NCI-H526 treated with DMSO at 0.1 percent for 48 hours (cell line): ENCODE measurements around the gene PBX4.

Source experiments
- DNase-seq: peaks from one replicate; lab custom pipeline; 2025; lab: John Stamatoyannopoulos, UW

Gene PBX4

DNA sequence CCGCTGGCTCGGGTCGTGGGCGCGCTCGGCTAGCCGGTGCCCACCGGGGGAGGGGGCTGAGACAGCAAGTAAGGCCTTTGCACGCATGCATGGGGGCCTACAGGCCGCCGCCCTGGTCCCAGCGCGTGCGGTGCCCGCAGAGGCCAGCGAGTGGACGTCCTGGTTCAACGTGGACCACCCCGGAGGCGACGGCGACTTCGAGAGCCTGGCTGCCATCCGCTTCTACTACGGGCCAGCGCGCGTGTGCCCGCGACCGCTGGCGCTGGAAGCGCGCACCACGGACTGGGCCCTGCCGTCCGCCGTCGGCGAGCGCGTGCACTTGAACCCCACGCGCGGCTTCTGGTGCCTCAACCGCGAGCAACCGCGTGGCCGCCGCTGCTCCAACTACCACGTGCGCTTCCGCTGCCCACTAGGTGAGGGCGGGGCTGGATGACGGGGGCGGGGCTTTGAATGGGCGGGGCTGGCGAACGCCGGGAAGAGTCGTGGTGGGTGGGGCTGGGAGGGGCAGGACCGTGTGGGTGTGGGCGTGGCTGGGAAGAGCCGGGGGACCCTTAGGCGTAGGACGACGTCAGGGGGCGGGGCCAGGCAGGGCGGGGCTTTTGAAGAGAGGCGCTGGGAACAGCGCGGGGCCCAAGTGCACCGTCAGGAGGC lies 78.3 kb downstream of the PBX4 start:
- DNase-seq, result peak; percentile 59

DNA sequence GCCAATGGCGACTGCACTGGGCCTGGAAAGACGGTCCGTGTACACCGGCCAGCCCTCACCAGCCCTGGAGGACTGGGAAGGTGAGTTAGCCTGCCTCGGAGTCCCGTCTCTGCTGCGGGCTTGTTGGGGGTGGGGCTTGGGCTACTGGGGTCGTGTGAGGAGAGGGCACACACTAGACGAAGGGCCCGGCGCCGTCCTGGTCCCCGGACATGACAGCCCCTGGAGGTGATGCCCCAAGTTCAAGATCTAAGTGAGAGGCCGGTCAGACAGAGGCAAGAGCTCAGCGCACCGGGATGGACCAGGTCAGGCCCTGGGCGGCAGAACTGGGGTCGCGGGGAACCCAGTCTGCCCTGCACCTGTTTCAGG lies 78.8 kb downstream of the PBX4 start:
- no peak for DNase-seq

DNA sequence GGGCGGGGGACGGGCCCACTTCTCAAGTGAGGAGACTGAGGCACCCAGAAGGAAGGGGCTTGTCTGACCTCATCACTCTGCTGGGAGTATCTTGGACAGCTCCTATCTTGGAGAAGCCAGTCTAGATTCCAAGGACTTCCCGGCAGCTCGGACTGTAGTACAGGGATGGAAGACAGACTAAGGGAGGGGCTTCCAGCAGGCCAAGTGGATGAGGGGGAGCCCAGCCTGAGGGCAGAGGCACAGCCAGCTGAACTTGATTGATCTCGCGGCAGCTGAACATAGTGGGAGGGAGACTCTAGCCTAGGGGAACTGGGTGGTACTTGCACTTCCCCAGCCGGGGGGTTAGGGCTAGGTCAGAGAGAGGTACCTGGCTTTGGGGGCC lies 79.7 kb downstream of the PBX4 start:
- no peak for DNase-seq

DNA sequence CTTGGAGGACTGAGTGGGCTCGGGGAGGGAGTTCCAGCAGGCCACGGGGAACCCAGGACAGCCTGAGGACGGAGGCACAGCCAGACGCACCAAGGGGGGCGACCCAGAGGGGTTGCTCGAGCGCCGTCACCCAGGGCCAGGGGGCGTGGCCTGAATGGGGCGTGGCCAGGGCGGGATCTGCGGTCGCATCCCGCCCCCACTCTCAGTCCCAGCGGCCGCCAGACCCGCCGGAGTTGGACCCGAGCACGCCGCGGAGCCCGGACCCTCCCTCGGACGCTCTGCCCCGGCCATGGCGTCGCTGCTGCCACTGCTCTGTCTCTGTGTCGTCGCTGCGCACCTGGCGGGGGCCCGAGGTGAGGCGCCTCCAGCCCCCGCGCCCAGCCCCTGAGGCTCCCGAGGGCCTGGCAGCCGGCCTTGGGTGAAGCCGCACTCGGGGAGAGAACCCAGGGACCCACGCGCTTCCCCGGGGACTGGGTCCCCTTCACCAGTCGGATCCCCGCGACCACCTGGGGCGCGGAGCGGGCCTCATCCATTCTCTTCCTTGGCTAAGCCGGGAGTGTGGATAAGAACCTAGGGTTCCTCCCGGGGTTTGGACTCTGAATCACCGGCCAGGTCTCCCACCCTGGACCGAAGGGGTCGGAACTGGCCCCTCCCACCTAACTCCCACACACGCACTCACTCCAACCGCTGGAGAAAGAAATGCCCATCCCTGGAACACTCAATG lies 80.3 kb downstream of the PBX4 start, which contains the start of gene CILP2:
Gene CILP2, plus strand, starts transcription at position 205 of the 724 bp plus-strand sequence. Its CDS starts 85 bp downstream, at position 290.
- DNase-seq, result no peak

DNA sequence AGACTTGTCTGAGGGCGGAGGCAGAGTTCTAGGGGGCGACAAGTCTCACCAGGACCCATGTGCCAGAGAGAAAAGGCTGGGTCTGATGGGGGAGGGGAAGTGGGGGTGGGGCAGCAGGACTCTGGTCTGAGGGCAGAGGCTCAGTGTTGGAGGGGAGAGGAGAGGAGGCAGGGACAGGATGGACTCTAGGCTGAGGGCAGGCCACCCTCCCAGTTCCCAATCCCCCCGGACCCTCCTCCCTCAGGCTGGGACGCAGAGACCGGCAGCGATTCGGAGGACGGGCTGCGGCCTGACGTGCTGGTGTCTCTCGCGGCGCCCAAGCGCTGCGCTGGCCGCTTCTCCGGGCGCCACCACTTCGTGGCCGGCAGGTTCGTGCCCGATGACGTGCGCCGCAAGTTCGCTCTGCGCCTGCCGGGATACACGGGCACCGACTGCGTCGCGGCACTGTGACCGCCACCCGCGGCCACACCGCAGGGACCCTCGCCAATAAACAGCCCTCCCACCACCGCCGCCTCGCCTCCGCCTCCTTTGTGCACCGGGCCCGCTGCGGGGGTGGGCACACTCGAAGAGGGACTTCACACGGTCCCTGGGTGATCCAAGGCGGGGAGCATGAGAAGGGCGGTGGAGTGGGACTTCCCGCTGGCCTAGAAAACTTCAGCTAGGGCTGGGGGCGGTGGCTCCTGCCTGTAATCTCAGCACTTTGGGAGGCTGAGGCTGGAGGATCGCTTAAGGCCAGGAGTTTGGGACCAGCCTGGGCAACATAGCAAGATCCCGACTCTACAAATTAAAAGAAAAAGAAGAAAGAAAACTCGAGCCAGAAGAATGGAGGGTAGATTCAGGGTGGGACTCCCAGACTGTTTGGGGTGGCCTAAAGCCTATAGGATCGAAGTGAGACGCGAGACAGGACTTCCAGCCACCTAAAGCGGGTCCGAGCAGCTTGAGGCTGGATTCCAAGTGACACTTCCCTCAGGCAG lies 81.1 kb downstream of the PBX4 start:
- DNase-seq, result no peak

DNA sequence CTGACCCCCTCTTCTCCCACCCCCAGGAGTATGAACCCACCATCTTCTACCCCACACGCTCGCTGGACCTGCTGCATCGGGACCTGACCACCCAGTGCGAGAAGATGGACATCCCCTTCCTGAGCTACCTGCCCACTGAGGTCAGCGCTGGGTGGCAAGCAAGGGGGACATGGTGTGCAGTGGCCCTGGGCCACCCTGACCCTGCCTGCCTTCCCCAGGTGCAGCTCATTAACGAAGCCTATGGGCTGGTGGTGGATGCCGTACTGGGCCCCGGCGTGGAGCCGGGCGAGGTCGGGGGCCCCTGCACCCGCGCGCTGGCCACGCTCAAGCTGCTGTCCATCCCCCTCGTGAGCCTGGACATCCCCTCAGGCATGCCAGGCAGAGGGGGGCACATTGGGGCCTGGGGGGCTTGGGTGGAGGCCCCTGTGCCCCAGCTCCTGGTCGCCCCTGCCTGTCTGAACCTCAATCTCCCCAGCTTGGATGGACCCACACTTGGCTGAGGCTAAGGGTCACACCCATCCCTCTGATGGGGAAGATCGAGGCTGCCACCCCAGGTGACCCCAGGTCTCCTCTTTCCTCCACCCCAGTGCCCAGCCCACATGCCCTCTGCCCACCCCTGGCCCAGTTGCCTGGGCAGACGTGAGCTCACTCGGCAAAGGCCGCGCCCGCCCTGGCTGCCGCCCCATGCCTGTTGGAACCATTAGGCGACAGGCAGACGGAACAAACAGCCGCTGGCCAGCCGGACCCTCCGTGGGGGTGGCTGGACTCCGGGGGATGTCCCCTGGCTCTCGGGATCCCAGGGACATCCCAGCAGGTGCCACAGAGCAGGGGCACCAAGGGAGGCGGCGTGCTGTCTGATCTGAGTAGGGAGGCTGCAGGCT lies 82.9 kb downstream of the PBX4 start:
- DNase-seq, result no peak

DNA sequence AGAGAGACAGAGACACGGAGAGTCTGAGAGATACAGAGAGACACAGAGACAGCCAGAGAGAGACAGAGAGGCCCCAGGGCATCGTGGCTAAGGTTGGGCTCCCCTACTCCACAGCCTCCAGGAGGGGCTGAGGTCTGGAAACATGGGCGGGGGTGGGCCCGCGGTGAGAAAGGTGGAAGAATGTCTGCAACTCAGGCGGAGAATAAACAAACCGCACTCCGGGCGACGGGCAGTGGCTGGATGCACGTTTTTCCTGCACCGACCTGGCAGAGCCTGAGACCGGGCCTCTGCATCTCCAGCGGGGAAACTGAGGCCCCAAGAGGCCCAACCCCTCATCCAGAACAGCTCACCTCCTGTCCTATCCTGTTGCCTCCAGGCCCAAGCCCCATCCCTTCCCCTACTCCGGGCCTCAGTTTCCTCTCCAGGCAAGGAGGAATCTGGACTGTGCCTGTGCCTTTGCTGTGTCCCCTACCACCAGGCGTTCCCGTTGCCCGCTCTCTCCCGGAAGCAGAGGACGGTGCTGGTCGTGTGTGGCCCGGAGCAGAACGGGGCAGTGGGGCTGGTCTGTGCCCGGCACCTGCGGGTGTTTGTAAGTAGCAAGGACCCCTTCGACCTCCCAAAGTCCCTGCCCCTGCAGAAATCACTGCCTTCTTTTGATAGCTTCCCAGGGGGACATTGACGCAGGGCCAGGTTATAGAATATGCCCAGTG lies 83.8 kb downstream of the PBX4 start:
- DNase-seq, result no peak

DNA sequence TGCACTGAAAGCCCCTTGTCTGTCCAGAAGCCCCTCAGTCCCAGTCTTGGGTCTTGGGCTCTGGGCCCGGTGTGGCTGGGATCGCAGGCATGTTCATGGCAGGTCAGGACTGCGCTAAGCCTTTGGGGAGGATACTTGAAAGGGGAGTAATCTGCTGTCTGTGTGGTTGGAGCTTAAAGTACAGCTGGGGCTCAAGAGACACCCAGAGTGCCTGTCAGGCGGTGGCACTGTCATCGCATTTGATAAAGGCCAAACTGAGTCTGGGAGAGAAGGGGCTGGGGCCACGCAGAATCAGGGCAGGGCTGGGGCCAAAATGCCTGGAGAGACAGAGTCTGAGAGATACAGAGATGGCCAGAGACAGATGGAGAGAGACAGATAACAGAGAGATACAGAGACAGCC lies 84.6 kb downstream of the PBX4 start:
- DNase-seq, result no peak

DNA sequence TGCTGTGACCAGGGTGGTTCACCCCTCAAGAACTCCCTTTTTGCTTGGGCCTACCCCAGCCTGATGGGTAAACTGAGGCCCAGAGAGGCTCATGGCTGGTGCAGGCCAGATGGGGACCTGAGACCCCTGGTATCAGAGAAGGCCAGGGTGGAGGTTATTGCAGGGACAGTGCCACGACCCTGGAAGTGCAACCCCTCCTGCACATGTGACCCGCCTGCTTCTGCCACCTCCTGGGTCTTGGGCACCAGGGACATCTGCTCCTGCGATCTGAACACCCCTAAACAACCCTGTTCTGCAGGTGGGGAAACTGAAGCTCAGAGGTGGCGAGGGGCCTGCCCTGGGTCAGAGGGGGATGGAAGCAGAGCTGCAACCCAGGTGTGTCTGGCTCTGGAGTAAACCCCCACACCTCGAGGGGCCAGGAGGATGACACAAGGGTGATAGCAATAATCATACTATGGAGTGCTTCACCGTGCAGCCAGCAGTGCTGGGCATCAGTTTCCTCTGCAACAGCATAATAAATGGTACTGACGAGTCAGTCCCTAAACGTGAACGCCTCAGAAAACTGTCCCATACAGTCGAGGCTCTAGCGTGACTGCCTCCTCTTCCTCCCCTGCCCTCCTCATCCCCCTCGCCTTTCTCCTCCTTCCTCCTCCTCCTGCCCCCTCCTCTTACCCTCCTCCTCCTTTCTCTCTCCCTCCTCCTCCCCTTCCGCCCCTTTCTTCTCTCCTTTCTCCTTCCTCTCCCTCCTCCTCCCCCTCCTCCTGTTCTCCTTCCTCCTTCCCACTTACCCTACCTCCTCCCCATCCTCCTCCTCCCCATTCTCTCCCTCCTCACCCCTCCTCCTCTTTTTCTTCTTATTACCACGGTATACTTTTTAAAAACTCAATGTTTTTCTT lies 85.4 kb downstream of the PBX4 start:
- DNase-seq, result no peak

DNA sequence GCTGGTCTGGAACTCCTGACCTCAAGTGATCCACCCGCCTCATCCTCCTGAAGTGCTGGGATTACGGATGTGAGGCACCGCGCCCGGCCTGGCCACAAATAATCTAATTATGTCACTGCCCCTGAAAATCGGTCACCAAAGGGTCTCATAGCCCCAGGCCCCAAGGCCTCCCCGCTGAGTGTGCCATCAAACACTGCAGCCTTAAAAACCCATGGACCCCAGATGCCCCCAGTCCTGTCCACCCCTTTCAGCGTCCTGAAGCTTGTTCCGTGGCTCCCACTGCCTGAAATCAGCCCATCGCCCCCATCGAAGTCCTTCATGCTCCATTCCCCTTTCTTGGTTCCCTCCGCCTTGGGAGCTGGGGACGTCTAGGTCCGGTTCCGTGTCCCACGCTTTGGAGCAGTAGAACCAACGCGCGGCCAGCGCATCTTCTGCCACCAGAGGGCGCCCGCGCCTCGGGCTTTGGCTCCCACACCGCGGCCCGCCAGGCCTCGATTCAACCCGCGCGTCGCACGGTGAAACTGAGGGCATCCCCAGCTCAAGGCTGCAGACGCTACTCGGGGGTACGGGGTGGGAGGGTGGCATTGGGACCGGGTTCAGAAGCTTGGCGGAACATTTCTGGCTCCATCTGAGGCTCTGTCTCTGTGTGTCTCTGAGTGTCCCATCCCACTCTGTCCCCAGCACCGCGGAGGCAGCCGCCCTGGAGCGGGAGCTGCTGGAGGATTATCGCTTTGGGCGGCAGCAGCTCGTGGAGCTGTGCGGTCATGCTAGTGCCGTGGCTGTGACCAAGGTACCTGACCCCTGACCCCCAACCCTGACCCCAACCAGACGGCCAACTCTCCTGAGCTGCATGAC lies 86.3 kb downstream of the PBX4 start:
- no peak for DNase-seq

DNA sequence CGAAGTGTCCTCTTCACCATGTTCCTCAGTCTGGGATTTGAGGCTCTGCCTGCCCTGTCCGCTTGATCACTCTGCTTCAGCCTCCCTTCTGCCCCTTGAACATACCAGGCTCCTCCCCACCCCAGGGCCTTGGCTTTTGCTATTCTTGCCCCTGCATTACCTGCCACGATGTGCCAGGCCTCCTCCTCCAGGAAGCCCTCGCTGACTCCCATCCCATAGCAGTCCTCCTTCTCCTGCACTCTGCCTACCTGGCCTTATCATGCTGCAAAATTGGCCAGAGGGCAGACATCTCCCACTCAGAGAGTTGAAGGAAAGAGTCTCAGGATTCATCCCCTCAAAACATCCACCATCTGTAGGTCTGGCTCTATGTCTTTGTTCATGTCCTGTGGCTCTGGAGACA lies 87.6 kb downstream of the PBX4 start:
- no peak for DNase-seq

DNA sequence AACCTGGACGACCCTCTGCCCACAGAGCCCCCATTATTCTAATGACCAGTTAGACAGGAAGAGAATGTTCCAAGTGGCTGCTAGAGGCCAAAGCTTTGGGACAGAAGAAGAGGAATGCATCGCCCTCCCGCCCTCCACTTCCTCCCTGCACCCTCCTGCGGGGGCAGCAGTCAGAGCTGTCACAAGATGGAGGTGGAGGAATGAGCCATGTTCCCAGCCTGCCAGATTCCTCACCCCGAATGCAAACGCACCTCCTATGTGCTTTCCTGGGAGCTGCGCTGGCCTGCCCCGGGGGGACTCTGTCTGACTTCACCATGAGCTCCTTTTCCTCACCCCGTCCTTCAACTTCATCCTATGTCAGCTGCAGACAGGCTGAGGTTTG lies 88.1 kb downstream of the PBX4 start:
- DNase-seq, result no peak

DNA sequence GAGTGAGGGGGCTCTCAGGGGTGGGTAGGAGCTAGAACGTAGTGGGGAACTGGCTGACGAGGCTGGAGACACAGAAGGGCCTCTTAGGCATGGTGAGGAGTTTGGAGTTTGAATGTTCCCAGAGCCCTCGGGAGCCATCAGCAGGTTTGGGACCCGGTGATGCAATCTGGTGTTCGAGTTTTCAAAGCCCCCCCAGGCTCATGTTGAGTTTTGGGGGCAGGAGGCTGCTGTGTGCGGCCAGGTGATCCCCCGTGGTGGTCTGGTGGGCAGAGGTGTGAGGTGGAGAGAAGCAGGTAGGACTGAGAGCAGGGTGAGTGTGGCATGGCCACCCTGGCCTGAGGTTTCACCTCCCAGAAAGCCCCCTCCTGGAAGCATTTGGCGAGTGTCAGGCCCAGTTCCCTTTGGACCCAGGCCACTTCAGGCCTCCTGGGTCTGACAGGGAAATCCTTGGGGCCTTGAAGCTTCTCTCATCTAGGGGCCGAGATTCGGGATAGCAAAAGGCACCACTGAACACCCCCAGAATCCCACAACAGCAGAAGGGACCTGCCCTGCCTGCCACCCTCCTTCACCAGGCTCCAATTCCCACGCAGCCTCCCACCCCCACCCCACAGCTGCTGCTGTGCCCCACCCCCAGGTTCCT lies 88.6 kb downstream of the PBX4 start:
- no peak for DNase-seq

DNA sequence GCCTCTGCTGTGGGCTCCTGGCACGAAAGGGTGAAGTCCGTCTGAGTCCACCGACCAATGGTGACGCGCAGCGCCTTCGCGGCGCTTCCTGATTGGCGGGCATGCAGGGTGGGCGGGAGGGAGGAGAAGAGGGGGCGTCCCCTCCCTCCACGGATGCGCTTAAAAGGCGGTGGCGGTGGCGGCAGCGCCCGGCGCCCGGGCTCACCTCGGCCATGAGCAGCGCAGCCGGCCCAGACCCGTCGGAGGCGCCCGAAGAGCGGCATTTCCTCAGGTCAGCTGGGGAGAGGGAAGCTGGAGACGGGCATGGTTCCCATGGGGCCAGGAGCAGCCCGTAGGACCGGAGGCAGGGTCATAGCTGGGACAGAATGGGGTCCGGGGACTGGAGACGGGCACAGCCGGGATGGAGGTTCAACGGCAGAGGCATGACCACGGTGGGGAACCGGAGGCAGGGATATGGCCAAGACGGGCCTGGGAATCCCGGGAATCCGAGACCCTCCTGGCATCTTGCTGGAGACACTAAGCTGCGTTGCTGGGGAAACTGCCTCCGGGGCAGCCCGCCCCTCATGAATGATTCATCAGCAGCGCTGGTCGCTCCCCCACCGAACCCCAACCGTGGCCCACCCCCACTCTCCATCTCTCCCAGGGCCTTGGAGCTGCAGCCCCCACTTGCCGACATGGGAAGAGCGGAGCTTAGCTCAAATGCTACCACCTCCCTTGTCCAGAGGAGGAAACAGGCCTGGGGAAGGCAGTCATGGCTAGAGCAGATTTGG lies 89.6 kb downstream of the PBX4 start, which contains the start of gene YJEFN3:
Gene YJEFN3, plus strand, starts transcription at position 191 of the 770 bp plus-strand sequence. Its CDS starts 22 bp downstream, at position 213.
- DNase-seq, result no peak

DNA sequence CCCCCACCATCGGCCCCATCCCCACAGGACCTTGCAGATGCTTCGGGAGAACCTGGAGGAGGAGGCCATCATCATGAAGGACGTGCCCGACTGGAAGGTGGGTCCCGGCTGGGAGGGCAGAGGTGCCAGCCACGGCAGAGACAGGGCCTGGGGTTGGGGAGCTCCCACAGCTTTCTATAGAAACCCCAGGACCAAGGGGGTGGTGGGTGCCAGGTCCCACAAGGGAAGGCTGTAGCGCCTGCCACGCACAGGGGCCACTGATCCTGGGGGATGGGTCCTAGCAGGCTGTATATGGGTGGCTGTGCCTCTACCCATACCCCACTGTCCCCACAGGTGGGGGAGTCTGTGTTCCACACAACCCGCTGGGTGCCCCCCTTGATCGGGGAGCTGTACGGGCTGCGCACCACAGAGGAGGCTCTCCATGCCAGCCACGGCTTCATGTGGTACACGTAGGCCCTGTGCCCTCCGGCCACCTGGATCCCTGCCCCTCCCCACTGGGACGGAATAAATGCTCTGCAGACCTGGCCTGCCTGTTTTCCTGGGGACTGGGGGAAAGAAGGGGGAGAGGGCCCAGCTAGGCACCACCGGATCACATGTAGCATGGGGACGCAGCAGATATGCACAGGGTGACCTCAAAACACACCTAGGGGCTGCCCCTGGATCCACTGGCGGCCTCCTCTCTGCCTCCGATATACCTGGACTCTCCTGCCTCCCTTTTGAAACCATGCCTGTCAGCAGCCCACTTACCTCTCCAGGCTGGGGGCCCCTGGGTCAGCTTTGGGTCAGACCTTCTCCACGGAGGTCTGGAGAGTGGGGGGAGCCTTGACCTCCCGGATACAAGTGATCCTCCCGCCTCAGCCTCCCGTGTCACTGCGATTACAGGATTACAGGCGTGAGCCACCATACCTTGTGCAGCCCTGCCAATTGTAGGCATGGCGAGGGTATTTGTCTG lies 90.5 kb downstream of the PBX4 start:
- no peak for DNase-seq

DNA sequence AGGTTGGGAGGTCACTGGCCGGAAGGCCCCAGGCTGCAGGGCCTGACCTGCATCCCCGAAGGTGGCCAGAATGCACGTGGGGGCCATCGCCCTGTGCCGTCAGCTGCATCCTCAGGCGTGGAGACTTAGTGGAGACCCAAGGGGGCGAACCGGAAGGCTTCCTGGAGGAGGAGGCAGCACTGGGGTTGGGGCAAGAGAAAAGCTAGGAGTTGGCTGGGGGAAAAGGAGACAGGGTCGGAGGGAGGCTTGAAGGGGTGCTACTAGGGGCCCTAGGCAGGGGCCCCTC lies 91.2 kb downstream of the PBX4 start:
- DNase-seq, result no peak
